OCI-LY3 (cell line): ENCODE measurements around the gene ZYX.

Experiments
- EZH2phosphoT487 ChIP-seq: fragments of 200-600 bp; shearing (Covaris generic); IDR thresholded peaks from 2 replicates; pipeline ENCODE4 v1.6.1; 2018; ENCODE audit warnings: antibody characterized with exemption, mixed run types, low read depth
- TF ChIP-seq, protein P1 (sequence below): fragments of 200-600, 300-600 bp; sonication (generic); IDR thresholded peaks from 2 replicates; pipeline ENCODE4 v1.5.1; 2014; ENCODE audit warnings: antibody characterized with exemption, low read length, low read depth

DNA sequence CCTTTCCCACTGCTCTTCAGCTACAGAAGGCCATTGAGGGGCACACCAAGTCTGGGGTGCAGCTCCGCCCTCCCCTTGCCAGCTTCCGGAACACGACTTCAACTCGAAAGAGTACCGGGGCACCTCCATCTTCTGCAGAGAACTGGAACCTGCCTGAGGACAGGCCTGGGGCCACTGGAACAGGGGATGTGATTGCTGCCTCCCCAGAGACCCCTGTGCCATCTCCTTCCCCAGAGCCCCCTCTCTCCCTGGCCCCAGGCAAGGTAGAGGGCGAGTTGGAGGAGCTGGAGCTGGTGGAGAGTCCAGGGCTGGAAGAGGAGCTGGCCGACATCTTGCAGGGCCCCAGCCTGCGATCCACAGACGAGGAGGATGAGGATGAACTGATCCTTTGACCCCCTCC is 29.6 kb upstream of the ZYX start:
- TF ChIP-seq, protein P1, sequence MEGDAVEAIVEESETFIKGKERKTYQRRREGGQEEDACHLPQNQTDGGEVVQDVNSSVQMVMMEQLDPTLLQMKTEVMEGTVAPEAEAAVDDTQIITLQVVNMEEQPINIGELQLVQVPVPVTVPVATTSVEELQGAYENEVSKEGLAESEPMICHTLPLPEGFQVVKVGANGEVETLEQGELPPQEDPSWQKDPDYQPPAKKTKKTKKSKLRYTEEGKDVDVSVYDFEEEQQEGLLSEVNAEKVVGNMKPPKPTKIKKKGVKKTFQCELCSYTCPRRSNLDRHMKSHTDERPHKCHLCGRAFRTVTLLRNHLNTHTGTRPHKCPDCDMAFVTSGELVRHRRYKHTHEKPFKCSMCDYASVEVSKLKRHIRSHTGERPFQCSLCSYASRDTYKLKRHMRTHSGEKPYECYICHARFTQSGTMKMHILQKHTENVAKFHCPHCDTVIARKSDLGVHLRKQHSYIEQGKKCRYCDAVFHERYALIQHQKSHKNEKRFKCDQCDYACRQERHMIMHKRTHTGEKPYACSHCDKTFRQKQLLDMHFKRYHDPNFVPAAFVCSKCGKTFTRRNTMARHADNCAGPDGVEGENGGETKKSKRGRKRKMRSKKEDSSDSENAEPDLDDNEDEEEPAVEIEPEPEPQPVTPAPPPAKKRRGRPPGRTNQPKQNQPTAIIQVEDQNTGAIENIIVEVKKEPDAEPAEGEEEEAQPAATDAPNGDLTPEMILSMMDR: no peak
- no peak for TF ChIP-seq EZH2phosphoT487
